ENCODE measurements around the gene PFDN5. TPM values are rescaled to one million over a fixed set of nuclear protein-coding genes. Genes with fewer than 3 reads are reported as not detected.
A peak's percentile ranks its signal among the peaks of the same experiment; 100 is the strongest.

PFDN5 gene
- total and polyA plus RNA-seq, 2 experiments from 2014 or later, result 199 to 567 TPM

GRCh38 chr12:53287741-53288216 lies 7.6 kb upstream of the PFDN5 start:
- no peaks in the 10 kb centered on the region for H3K4me1 ChIP-seq (ENCODE audit: insufficient read depth)
- no peak overlapping the region for H3K4me2 ChIP-seq
- peak overlapping the region; percentile 39; the same call in 1 of the 2 replicates for H3K27ac Mint-ChIP-seq
- peak; percentile 98 for ATAC-seq
- TF ChIP-seq ZNF331 (CRISPR knock-in tag; IDR thresholded peaks at IDR 0.05; ENCODE audit: low read depth) (no peak), CTCF (conservative IDR thresholded peaks at IDR 0.05; ENCODE audit: low read depth in 2 of 2) (peak; percentile 83 to 94), ETS1 (IDR thresholded peaks at IDR 0.05) (no peak), REST (IDR thresholded peaks at IDR 0.05; ENCODE audit: unreplicated experiment) (no peak), JUNB (IDR thresholded peaks at IDR 0.05; ENCODE audit: unreplicated experiment) (no peak), EZH2phosphoT487 (IDR thresholded peaks at IDR 0.05; ENCODE audit: unreplicated experiment) (no peak)
- H3F3A ChIP-seq (replicated peaks; ENCODE audit: low read depth), result peaks cover 14% of the 10 kb centered on the region; the same call in 1 of the 2 replicates
- H3K27me3 Mint-ChIP-seq (ENCODE audit: insufficient read depth, low read depth, poor library complexity), result peaks cover 5% of the 10 kb centered on the region
- no peaks in the 10 kb centered on the region; the same call in none of the 2 replicates for H4K20me1 ChIP-seq (replicated peaks; ENCODE audit: insufficient read depth)
- peaks cover 79% of the 10 kb centered on the region for H3K36me3 Mint-ChIP-seq (ENCODE audit: low read depth)
- no peaks in the 10 kb centered on the region for H3K9me2 ChIP-seq (ENCODE audit: insufficient read depth)
- H3K4me3 Mint-ChIP-seq, result no peak overlapping the region
- no peaks in the 10 kb centered on the region for H3K79me2 ChIP-seq (replicated peaks; ENCODE audit: insufficient read depth)
- peaks cover 33% of the 10 kb centered on the region for H3K36me3 ChIP-seq (ENCODE audit: insufficient read depth)
- H3K9me3 Mint-ChIP-seq, result no peaks in the 10 kb centered on the region
- no peak overlapping the region for H3K4me3 ChIP-seq
- H3K4me1 Mint-ChIP-seq, result peaks cover 4% of the 10 kb centered on the region; the same call in 2 of the 3 replicates
- no peak overlapping the region for H2AFZ ChIP-seq
- H3K27me3 ChIP-seq (ENCODE audit: insufficient read depth), result no peaks in the 10 kb centered on the region
- no peak overlapping the region for H3K27ac ChIP-seq (ENCODE audit: low read depth)
- peak; percentile 89 for DNase-seq (ENCODE audit: low spot score)

- Histone ChIP-seq H3K4me2 (no peak overlapping the region), H3K79me2 (replicated peaks; ENCODE audit: insufficient read depth) (no peaks in the 10 kb centered on the region), H2AFZ (no peak overlapping the region), H3K4me1 (ENCODE audit: insufficient read depth) (no peaks in the 10 kb centered on the region), H3F3A (replicated peaks; ENCODE audit: low read depth) (peaks cover 14% of the 10 kb centered on the region; the same call in 1 of the 2 replicates), H3K9me2 (ENCODE audit: insufficient read depth) (no peaks in the 10 kb centered on the region), H4K20me1 (replicated peaks; ENCODE audit: insufficient read depth) (no peaks in the 10 kb centered on the region; the same call in none of the 2 replicates), H3K27ac (ENCODE audit: low read depth) (no peak overlapping the region), H3K4me3 (no peak overlapping the region), H3K27me3 (ENCODE audit: insufficient read depth) (no peaks in the 10 kb centered on the region), H3K36me3 (ENCODE audit: insufficient read depth) (peaks cover 28% of the 10 kb centered on the region)
- Mint-ChIP-seq H3K9me3 (no peaks in the 10 kb centered on the region), H3K4me1 (peaks cover 4% of the 10 kb centered on the region; the same call in 2 of the 3 replicates), H3K27me3 (ENCODE audit: insufficient read depth, low read depth, poor library complexity) (peaks cover 5% of the 10 kb centered on the region), H3K27ac (no peak overlapping the region), H3K4me3 (no peak overlapping the region), H3K36me3 (ENCODE audit: low read depth) (peaks cover 79% of the 10 kb centered on the region)
- ATAC-seq, result no peak
- DNase-seq (ENCODE audit: low spot score), result no peak
- TF ChIP-seq ZNF114 (CRISPR knock-in tag; IDR thresholded peaks at IDR 0.05) (no peak), ZNF331 (CRISPR knock-in tag; IDR thresholded peaks at IDR 0.05; ENCODE audit: low read depth) (no peak), CREB1 (CRISPR knock-in tag; IDR thresholded peaks at IDR 0.05; ENCODE audit: low read depth) (no peak), REST (IDR thresholded peaks at IDR 0.05; ENCODE audit: unreplicated experiment) (no peak)
These were observed 7.0 kb upstream of the PFDN5 start for GRCh38 chr12:53288322-53288721.

Measured in GM23338 (cell line).